ENCODE data around the gene ZSWIM4. TPM values are rescaled to one million over a fixed set of nuclear protein-coding genes. Genes with fewer than 3 reads are reported as not detected.

Gene ZSWIM4
- total and polyA plus RNA-seq, 2 of the 4 experiments (the other 2 are of a cell fraction) = 2.2 to 6.2 TPM

GRCh38 chr19:13761423-13761822 is 33.8 kb upstream of the ZSWIM4 start:
- CTCF ChIA-PET = no interaction called here
- Histone ChIP-seq H3K23ac (ENCODE audit: low read depth, low read length) (no peak overlapping the region), H3K27ac (ENCODE audit: insufficient read depth, low read length) (no peak overlapping the region), H2AK5ac (ENCODE audit: low read depth, low read length) (no peak overlapping the region), H4K91ac (ENCODE audit: insufficient read depth, low read depth, low read length) (no peak overlapping the region), H2BK20ac (ENCODE audit: low read depth, low read length) (no peak overlapping the region), H2AK9ac (replicated peaks; ENCODE audit: low read depth, low read length, poor library complexity) (peak overlapping the region; percentile 5), H3K9ac (ENCODE audit: low read depth, low read length) (no peak overlapping the region), H3K9me3 (ENCODE audit: control insufficient read depth, insufficient read depth, low read length) (no peaks in the 10 kb centered on the region), H2AFZ (replicated peaks; ENCODE audit: low read length, poor library complexity) (no peak overlapping the region), H3K27me3 (ENCODE audit: control insufficient read depth, insufficient read depth, low read length) (no peaks in the 10 kb centered on the region), H3K14ac (replicated peaks; ENCODE audit: low read depth, low read length) (no peak overlapping the region), H2BK120ac (ENCODE audit: low read depth, low read length) (no peak overlapping the region), H3K36me3 (ENCODE audit: control insufficient read depth, insufficient read depth, low read length) (peaks cover 66% of the 10 kb centered on the region), H3K4ac (ENCODE audit: low read depth, low read length) (no peak overlapping the region), H3K4me2 (ENCODE audit: low read depth, low read length) (no peak overlapping the region), H3K4me1 (ENCODE audit: control insufficient read depth, insufficient read depth, low read length) (peaks cover 7% of the 10 kb centered on the region), H3K18ac (ENCODE audit: low read depth, low read length) (no peak overlapping the region), H4K8ac (ENCODE audit: low read depth in 2 of 2, low read length in 2 of 2) (no peak overlapping the region), H4K5ac (ENCODE audit: low read depth, low read length) (no peak overlapping the region), H3K9me1 (ENCODE audit: insufficient read depth, low read length) (no peaks in the 10 kb centered on the region; the same call in 1 of the 2 replicates), H3K79me1 (ENCODE audit: low read depth in 1 of 2, low read length in 2 of 2) (peaks cover 15 to 35% of the 10 kb centered on the region in 2 experiments), H2BK5ac (ENCODE audit: low read depth, low read length, poor library complexity, severe bottlenecking) (no peak overlapping the region), H3K4me3 (ENCODE audit: insufficient read depth, low read depth, low read length) (no peak overlapping the region), H4K20me1 (ENCODE audit: insufficient read depth, low read length) (peaks cover 8% of the 10 kb centered on the region; the same call in 1 of the 2 replicates), H2BK15ac (ENCODE audit: low read depth, low read length) (no peak overlapping the region), H3K56ac (ENCODE audit: extremely low read depth, insufficient read depth, low read length) (no peak overlapping the region)
- dilution Hi-C loops (cut with HindIII; ENCODE audit: low sequenced_read_pairs, unreplicated experiment) (no loop called here), intact Hi-C loops (cut with micrococcal nuclease) (no loop called here), in situ Hi-C loops (cut with MboI; ENCODE audit: low sequenced_read_pairs) (loop anchor here (25.0 kb wide), 1 partner anchor 326 kb away; the partner anchor contains the start of genes C19orf67 and SAMD1)
- TF ChIP-seq NFE2L2 (IDR thresholded peaks at IDR 0.05; ENCODE audit: low read depth, low read length) = no peak
- TF ChIP-seq RFX5 (IDR thresholded peaks at IDR 0.05; ENCODE audit: low read depth, low read length) = no peak
- no peak for TF ChIP-seq FOS (IDR thresholded peaks at IDR 0.05; ENCODE audit: low read depth, low read length)
- no peak for TF ChIP-seq CHD1 (IDR thresholded peaks at IDR 0.05; ENCODE audit: low read depth, low read length)
- TF ChIP-seq SMC3 (IDR thresholded peaks at IDR 0.05; ENCODE audit: low read depth, low read length) = no peak
- TF ChIP-seq CEBPB (IDR thresholded peaks at IDR 0.05; ENCODE audit: low read depth, low read length) = no peak
- TF ChIP-seq, protein P1, sequence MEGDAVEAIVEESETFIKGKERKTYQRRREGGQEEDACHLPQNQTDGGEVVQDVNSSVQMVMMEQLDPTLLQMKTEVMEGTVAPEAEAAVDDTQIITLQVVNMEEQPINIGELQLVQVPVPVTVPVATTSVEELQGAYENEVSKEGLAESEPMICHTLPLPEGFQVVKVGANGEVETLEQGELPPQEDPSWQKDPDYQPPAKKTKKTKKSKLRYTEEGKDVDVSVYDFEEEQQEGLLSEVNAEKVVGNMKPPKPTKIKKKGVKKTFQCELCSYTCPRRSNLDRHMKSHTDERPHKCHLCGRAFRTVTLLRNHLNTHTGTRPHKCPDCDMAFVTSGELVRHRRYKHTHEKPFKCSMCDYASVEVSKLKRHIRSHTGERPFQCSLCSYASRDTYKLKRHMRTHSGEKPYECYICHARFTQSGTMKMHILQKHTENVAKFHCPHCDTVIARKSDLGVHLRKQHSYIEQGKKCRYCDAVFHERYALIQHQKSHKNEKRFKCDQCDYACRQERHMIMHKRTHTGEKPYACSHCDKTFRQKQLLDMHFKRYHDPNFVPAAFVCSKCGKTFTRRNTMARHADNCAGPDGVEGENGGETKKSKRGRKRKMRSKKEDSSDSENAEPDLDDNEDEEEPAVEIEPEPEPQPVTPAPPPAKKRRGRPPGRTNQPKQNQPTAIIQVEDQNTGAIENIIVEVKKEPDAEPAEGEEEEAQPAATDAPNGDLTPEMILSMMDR (conservative IDR thresholded peaks at IDR 0.05; ENCODE audit: low read depth, low read length) = no peak
- TF ChIP-seq, protein P2, sequence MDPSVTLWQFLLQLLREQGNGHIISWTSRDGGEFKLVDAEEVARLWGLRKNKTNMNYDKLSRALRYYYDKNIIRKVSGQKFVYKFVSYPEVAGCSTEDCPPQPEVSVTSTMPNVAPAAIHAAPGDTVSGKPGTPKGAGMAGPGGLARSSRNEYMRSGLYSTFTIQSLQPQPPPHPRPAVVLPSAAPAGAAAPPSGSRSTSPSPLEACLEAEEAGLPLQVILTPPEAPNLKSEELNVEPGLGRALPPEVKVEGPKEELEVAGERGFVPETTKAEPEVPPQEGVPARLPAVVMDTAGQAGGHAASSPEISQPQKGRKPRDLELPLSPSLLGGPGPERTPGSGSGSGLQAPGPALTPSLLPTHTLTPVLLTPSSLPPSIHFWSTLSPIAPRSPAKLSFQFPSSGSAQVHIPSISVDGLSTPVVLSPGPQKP (IDR thresholded peaks at IDR 0.05; ENCODE audit: borderline replicate concordance, low read depth, low read length) = no peak
- TF ChIP-seq MXI1 (IDR thresholded peaks at IDR 0.05; ENCODE audit: borderline replicate concordance, low read depth, low read length) = no peak
- no CpG with 5 or more reads among the region's 8 CpGs for WGBS, 2 experiments (ENCODE audit: extremely low coverage in 2 of 2, insufficient read length in 1 of 2)
- no TSS peak for BruUV-seq (replicated peaks)
- ATAC-seq (ENCODE audit: low read depth) (no peak), DNase-seq (no peak)
- POLR2A ChIA-PET (ENCODE audit: unreplicated experiment) = no interaction called here
